BLaER1 treated with 17β-estradiol and CSF1 and Interleukin-3, amounts not matched to agents 10 nM and 100 nM (cell line): Measurements from ENCODE around the gene BLMH.
A peak's percentile ranks its signal among the peaks of the same experiment; 100 is the strongest.

ENCODE experiments used
- H3K27ac ChIP-seq, 11 experiments: shearing (Covaris generic); formaldehyde crosslinking; 2 replicates each; pipeline ENCODE4 v1.8.1; 2022
- H3K27me3 ChIP-seq, 11 experiments: shearing (Covaris generic); formaldehyde crosslinking; 2 replicates each; pipeline ENCODE4 v1.8.1; 2022
- H3K36me3 ChIP-seq, 11 experiments: shearing (Covaris generic); formaldehyde crosslinking; 2 replicates each; pipeline ENCODE4 v1.8.1; 2022
- H3K4me1 ChIP-seq, 10 experiments: shearing (Covaris generic); formaldehyde crosslinking; 2 replicates each; pipeline ENCODE4 v1.8.1; 2022
- H3K4me2 ChIP-seq, 11 experiments: shearing (Covaris generic); formaldehyde crosslinking; 2 replicates each; pipeline ENCODE4 v1.8.1; 2022
- H3K4me3 ChIP-seq, 10 experiments: shearing (Covaris generic); formaldehyde crosslinking; 2 replicates each; pipeline ENCODE4 v1.8.1; 2022
- H3K9ac ChIP-seq, 11 experiments: shearing (Covaris generic); formaldehyde crosslinking; 2 replicates each; pipeline ENCODE4 v1.8.1; 2022
- H3K9me3 ChIP-seq, 11 experiments: shearing (Covaris generic); formaldehyde crosslinking; replicated peaks in 1 of 11; 2 replicates each; pipeline ENCODE4 v1.8.1; 2022
- H4K20me1 ChIP-seq, 11 experiments: shearing (Covaris generic); formaldehyde crosslinking; 2 replicates each; pipeline ENCODE4 v1.8.1; 2022
- Cebpa-rat ChIP-seq, 11 experiments: shearing (Covaris generic); IDR thresholded peaks; 2 replicates each; pipeline ENCODE4 v1.8.1; 2022

The BLMH gene

GRCh38 chr17:30237296-30238002 lies 54.3 kb downstream of the BLMH start:
- Histone ChIP-seq H3K9ac (no peak overlapping the region), H3K27me3 (peaks cover 56 to 65% (median 62%) of the 10 kb centered on the region in 11 experiments), H3K4me2 (no peak overlapping the region), H3K9me3 (peaks cover 0 to 29% (median 12%) of the 10 kb centered on the region in 11 experiments; a peak in 14 of 22 replicates), H3K4me3 (no peak overlapping the region), H3K4me1 (peaks cover 10 to 37% (median 21%) of the 10 kb centered on the region in 10 experiments; a peak in 18 of 20 replicates), H3K27ac (no peak overlapping the region), H4K20me1 (peaks cover 0 to 17% (median 0%) of the 10 kb centered on the region in 11 experiments; a peak in 6 of 22 replicates), H3K36me3 (no peaks in the 10 kb centered on the region; a peak in 1 of 22 replicates)
- TF ChIP-seq Cebpa-rat (IDR thresholded peaks at IDR 0.05): no peak

- Histone ChIP-seq H3K9me3 (peaks cover 0 to 29% (median 12%) of the 10 kb centered on the region in 11 experiments; a peak in 14 of 22 replicates), H3K36me3 (no peaks in the 10 kb centered on the region; a peak in 1 of 22 replicates), H3K4me2 (no peak overlapping the region), H3K27ac (no peak overlapping the region), H3K9ac (no peak overlapping the region), H3K4me1 (peaks cover 10 to 37% (median 21%) of the 10 kb centered on the region in 10 experiments; a peak in 18 of 20 replicates), H3K4me3 (no peak overlapping the region), H3K27me3 (peaks cover 56 to 71% (median 65%) of the 10 kb centered on the region in 11 experiments), H4K20me1 (peaks cover 0 to 17% (median 0%) of the 10 kb centered on the region in 11 experiments; a peak in 6 of 22 replicates)
- no peak for TF ChIP-seq Cebpa-rat (IDR thresholded peaks at IDR 0.05)
Measured at GRCh38 chr17:30236766-30237165, 55.0 kb downstream of the BLMH start.

GRCh38 chr17:30236297-30236624 lies 55.5 kb downstream of the BLMH start:
- H4K20me1 ChIP-seq: peaks cover 0 to 17% (median 0%) of the 10 kb centered on the region in 11 experiments; a peak in 6 of 22 replicates
- H3K4me2 ChIP-seq: peak overlapping the region in 3 of 11 experiments; percentile 41 to 68 (median 48); a peak in 5 of 22 replicates
- no peak overlapping the region for H3K27ac ChIP-seq
- H3K9me3 ChIP-seq: peaks cover 0 to 28% (median 12%) of the 10 kb centered on the region in 11 experiments; a peak in 14 of 22 replicates
- no peak for TF ChIP-seq Cebpa-rat (IDR thresholded peaks at IDR 0.05)
- H3K9ac ChIP-seq: no peak overlapping the region
- H3K4me1 ChIP-seq: peaks cover 10 to 37% (median 20%) of the 10 kb centered on the region in 10 experiments; a peak in 18 of 20 replicates
- no peaks in the 10 kb centered on the region; a peak in 1 of 22 replicates for H3K36me3 ChIP-seq
- peaks cover 56 to 73% (median 65%) of the 10 kb centered on the region in 11 experiments for H3K27me3 ChIP-seq
- peak overlapping the region in 1 of 10 experiments; percentile 39; a peak in 1 of 20 replicates for H3K4me3 ChIP-seq

GRCh38 chr17:30235386-30236296 lies 56.1 kb downstream of the BLMH start, which contains the start of gene SLC6A4:
Gene SLC6A4 (minus strand): TSS chr17:30235697. CDS start chr17:30221958, 13,739 bp downstream.
- H3K36me3 ChIP-seq: no peaks in the 10 kb centered on the region; a peak in 1 of 22 replicates
- H3K27me3 ChIP-seq: peaks cover 56 to 73% (median 65%) of the 10 kb centered on the region in 11 experiments
- peak within 1 kb of the TSS in 9 of 11 experiments; percentile 3 to 68 (median 37); a peak in 12 of 22 replicates for H3K4me2 ChIP-seq
- TF ChIP-seq Cebpa-rat (IDR thresholded peaks at IDR 0.05): no peak
- H4K20me1 ChIP-seq: peaks cover 0 to 17% (median 0%) of the 10 kb centered on the region in 11 experiments; a peak in 6 of 22 replicates
- H3K4me3 ChIP-seq: peak within 1 kb of the TSS in 4 of 10 experiments; percentile 9 to 39 (median 30); a peak in 2 of 20 replicates
- H3K9me3 ChIP-seq: peaks cover 0 to 22% (median 7%) of the 10 kb centered on the region in 11 experiments; a peak in 14 of 22 replicates
- no peak within 1 kb of the TSS for H3K27ac ChIP-seq
- H3K9ac ChIP-seq: no peak within 1 kb of the TSS
- peaks cover 10 to 37% (median 20%) of the 10 kb centered on the region in 10 experiments; a peak in 18 of 20 replicates for H3K4me1 ChIP-seq

GRCh38 chr17:30234964-30235363 lies 56.8 kb downstream of the BLMH start:
- TF ChIP-seq Cebpa-rat (IDR thresholded peaks at IDR 0.05): no peak
- Histone ChIP-seq H3K4me2 (no peak overlapping the region), H3K27ac (no peak overlapping the region), H3K27me3 (peaks cover 56 to 73% (median 65%) of the 10 kb centered on the region in 11 experiments), H3K36me3 (no peaks in the 10 kb centered on the region), H3K4me1 (peaks cover 11 to 44% (median 24%) of the 10 kb centered on the region in 10 experiments; a peak in 18 of 20 replicates), H3K9ac (no peak overlapping the region), H3K4me3 (0 out of 20 replicates have a peak overlapping the region, but pooled peaks of 1 of the 10 experiments have one; percentile 9), H3K9me3 (peaks cover 0 to 15% (median under 1%) of the 10 kb centered on the region in 11 experiments; a peak in 12 of 22 replicates), H4K20me1 (peaks cover 0 to 17% (median 0%) of the 10 kb centered on the region in 11 experiments; a peak in 6 of 22 replicates)

- peaks cover 7 to 42% (median 22%) of the 10 kb centered on the region in 10 experiments; a peak in 19 of 20 replicates for H3K4me1 ChIP-seq
- H3K27me3 ChIP-seq: peaks cover 56 to 73% (median 65%) of the 10 kb centered on the region in 11 experiments
- no peak overlapping the region for H3K4me3 ChIP-seq
- H3K36me3 ChIP-seq: no peaks in the 10 kb centered on the region
- peaks cover 0 to 11% (median 0%) of the 10 kb centered on the region in 11 experiments; a peak in 5 of 22 replicates for H3K9me3 ChIP-seq
- no peak overlapping the region for H3K27ac ChIP-seq
- no peak overlapping the region for H3K9ac ChIP-seq
- H3K4me2 ChIP-seq: peak overlapping the region in 3 of 11 experiments; percentile 30 to 69 (median 65); a peak in 4 of 22 replicates
- peaks cover 0 to 16% (median 0%) of the 10 kb centered on the region in 11 experiments; a peak in 6 of 22 replicates for H4K20me1 ChIP-seq
- TF ChIP-seq Cebpa-rat (IDR thresholded peaks at IDR 0.05): no peak
Measured at GRCh38 chr17:30234296-30234695, 57.4 kb downstream of the BLMH start.

- peaks cover 0 to 11% (median 0%) of the 10 kb centered on the region in 11 experiments; a peak in 5 of 22 replicates for H3K9me3 ChIP-seq
- H3K4me2 ChIP-seq: peak overlapping the region in 5 of 11 experiments; percentile 30 to 69 (median 50); a peak in 10 of 22 replicates
- H3K36me3 ChIP-seq: no peaks in the 10 kb centered on the region
- H3K27me3 ChIP-seq: peaks cover 48 to 61% (median 56%) of the 10 kb centered on the region in 11 experiments
- peaks cover 0 to 12% (median 0%) of the 10 kb centered on the region in 11 experiments; a peak in 4 of 22 replicates for H4K20me1 ChIP-seq
- no peak overlapping the region for H3K9ac ChIP-seq
- peak overlapping the region in 1 of 11 experiments; percentile 25; a peak in 1 of 22 replicates for H3K27ac ChIP-seq
- no peak for TF ChIP-seq Cebpa-rat (IDR thresholded peaks at IDR 0.05)
- H3K4me3 ChIP-seq: no peak overlapping the region
- H3K4me1 ChIP-seq: peaks cover 11 to 43% (median 24%) of the 10 kb centered on the region in 10 experiments
Measured at GRCh38 chr17:30232824-30233427, 58.8 kb downstream of the BLMH start.
